ENCODE results near the gene SLC2A1.

Gene SLC2A1

GRCh38 chr1:42974767-42975437, 16.2 kb upstream of the SLC2A1 start:
- Histone ChIP-seq H3K27me3 (ENCODE audit: insufficient read depth, poor library complexity, severe bottlenecking) (no peaks in the 10 kb centered on the region), H3K27ac (replicated peaks) (no peak overlapping the region), H3K4me3 (replicated peaks; ENCODE audit: insufficient read depth, low read length) (no peak overlapping the region)
- no peak for DNase-seq (ENCODE audit: low read depth in 1 of 2, low spot score in 1 of 2)
- TF ChIP-seq POLR2AphosphoS5 (IDR thresholded peaks at IDR 0.05; ENCODE audit: low read depth) (no peak), CTCF (IDR thresholded peaks at IDR 0.05; ENCODE audit: insufficient read depth, low read length) (no peak)

- DNase-seq (ENCODE audit: low read depth in 1 of 2, low spot score in 1 of 2), result no peak
- Histone ChIP-seq H3K27me3 (ENCODE audit: insufficient read depth, poor library complexity, severe bottlenecking) (no peaks in the 10 kb centered on the region), H3K27ac (replicated peaks) (no peak overlapping the region), H3K4me3 (replicated peaks; ENCODE audit: insufficient read depth, low read length) (no peak overlapping the region)
- TF ChIP-seq POLR2AphosphoS5 (IDR thresholded peaks at IDR 0.05; ENCODE audit: low read depth) (no peak), GABPA (IDR thresholded peaks at IDR 0.05; ENCODE audit: low read depth) (no peak), REST (IDR thresholded peaks at IDR 0.05; ENCODE audit: insufficient replicate concordance, low read depth) (no peak), SPI1 (IDR thresholded peaks at IDR 0.05; ENCODE audit: borderline replicate concordance, low read depth) (no peak), CTCF (IDR thresholded peaks at IDR 0.05; ENCODE audit: insufficient read depth, low read length) (no peak)
Measured at GRCh38 chr1:42973799-42974198, 15.1 kb upstream of the SLC2A1 start.

DNA sequence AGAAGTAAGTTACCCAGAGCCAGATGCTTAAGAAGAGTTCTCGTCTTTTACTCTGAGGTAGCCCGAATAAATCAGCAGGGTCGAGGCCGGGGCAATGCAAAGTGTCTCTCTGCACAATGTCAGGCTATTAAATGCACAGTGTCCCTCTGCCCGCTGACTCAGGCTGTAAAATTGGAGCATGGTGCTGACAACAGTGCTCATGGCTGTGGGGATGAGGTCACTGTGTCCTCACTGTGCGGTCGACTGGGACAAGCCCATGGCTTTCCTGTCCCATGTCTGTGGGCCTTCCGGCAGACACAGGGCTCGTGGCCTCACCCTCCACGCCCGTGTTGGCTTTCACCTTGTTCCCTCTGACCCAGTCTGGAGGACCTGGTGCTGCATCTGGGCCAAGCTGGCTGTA, 14.6 kb upstream of the SLC2A1 start:
- DNase-seq (ENCODE audit: low read depth in 1 of 2, low spot score in 1 of 2), result no peak
- Histone ChIP-seq H3K27me3 (ENCODE audit: insufficient read depth, poor library complexity, severe bottlenecking) (no peaks in the 10 kb centered on the region), H3K4me3 (replicated peaks; ENCODE audit: insufficient read depth, low read length) (no peak overlapping the region), H3K27ac (replicated peaks) (no peak overlapping the region)
- TF ChIP-seq SPI1 (IDR thresholded peaks at IDR 0.05; ENCODE audit: borderline replicate concordance, low read depth), result no peak
- TF ChIP-seq POLR2AphosphoS5 (IDR thresholded peaks at IDR 0.05; ENCODE audit: low read depth), result no peak
- no peak for TF ChIP-seq CTCF (IDR thresholded peaks at IDR 0.05; ENCODE audit: insufficient read depth, low read length)
- no peak for TF ChIP-seq REST (IDR thresholded peaks at IDR 0.05; ENCODE audit: insufficient replicate concordance, low read depth)
- no peak for TF ChIP-seq GABPA (IDR thresholded peaks at IDR 0.05; ENCODE audit: low read depth)

- DNase-seq (ENCODE audit: low read depth in 1 of 2, low spot score in 1 of 2), result no peak
- H3K27ac ChIP-seq (replicated peaks), result no peak overlapping the region
- TF ChIP-seq SPI1 (IDR thresholded peaks at IDR 0.05; ENCODE audit: borderline replicate concordance, low read depth) (no peak), POLR2AphosphoS5 (IDR thresholded peaks at IDR 0.05; ENCODE audit: low read depth) (no peak), REST (IDR thresholded peaks at IDR 0.05; ENCODE audit: insufficient replicate concordance, low read depth) (no peak)
- no peak overlapping the region for H3K4me3 ChIP-seq (replicated peaks; ENCODE audit: insufficient read depth, low read length)
- H3K27me3 ChIP-seq (ENCODE audit: insufficient read depth, poor library complexity, severe bottlenecking), result no peaks in the 10 kb centered on the region
Measured at GRCh38 chr1:42971841-42972291, 13.2 kb upstream of the SLC2A1 start.

All from HL-60 (cell line).